Cardiac septum (tissue), 1 donor: ENCODE results near the gene BCAR3. TPM values are rescaled to one million over a fixed set of nuclear protein-coding genes. Genes with fewer than 3 reads are reported as not detected.
"Not testable (repeated sequence)": the region's sequence is repeated elsewhere in the genome, so short reads cannot be mapped to it uniquely, and the experiment has no call there.

Experiments used
- DNase-seq: peaks from one replicate; pipeline ENCODE4 v3.0.0-alpha.2; 2020; ENCODE audit warnings: low spot score
- intact Hi-C: fragments of 100-400 bp; cut with DNase I; formaldehyde crosslinking; loops from one replicate; pipeline ENCODE4 v1.14.0; 2022
- total RNA-seq: library from RNA; stranded (reverse); fragmentation: NEBNext Ultra II Directional; extraction: Animal tissue kit (Norgen Biotek cat#: 25700); gene quantifications from one replicate; pipeline ENCODE4 v1.2.1, GENCODE V29; 2021
- donor health status: DM: no; HTN: no; CAD: no.

BCAR3 gene
- total RNA-seq, 1 donor from 2014 or later: 6.9 TPM

DNA sequence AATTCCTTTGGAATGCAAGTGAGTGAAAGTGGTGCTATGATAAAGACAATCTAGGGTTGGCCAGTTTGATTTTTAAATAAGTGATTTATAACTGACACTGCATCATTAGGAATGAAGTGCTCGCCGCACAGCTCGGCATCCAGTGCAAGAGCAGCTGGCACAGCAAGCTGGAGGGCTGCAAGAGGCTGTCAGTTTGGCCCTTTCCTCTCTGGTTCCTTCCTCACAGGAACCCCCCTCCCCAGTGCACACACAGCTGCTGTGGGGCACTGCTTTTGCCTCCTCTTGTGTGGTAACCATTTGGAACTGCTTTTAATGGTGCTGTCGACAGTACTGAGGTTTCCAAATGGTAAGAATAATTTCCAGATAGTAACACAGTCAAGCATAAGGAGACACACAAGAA, 10.4 kb upstream of the BCAR3 start:
- intact Hi-C loops: no loop called here
- DNase-seq: no peak

DNA sequence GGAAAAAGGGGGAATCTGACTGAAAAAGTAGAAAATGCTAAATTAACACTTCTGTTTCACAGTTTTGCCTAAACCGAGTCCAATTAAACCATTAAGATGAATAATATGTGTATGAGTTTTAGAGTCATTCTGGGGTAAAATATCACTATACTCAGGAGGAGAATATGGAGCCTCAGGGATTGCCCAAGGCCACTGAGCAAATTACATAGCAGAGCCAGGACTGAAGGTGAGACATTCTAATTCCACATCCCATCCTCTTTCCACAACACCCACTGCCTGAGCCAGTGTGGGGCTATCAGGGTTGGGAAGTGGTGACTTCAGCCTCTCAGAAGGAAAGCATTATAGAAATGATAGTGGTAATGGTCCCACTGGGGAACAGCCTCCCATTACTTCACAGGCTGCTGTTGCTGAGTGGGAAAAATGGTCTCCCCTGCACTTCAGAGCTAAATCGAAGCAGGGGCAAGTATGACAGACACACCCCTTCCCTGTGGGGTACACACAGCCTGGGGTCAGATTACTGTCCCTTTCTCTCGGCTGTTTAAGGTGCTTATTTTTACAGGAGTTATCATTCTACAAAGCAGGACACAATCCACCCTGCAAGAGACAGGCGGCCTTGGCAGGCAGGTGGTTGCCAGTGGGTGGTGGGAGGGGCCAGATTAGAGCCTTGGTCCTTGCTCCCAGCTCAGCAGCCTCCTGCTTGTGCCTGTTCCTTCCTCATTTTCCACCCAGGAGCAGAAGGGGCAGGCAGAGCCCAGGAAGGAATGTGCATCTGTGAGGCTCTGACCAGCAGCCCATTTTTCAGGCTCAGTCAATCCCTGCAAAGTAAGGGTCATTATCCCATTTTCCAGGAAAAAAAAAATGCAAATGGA, 9.5 kb upstream of the BCAR3 start:
- no peak for DNase-seq
- intact Hi-C loops: no loop called here

DNA sequence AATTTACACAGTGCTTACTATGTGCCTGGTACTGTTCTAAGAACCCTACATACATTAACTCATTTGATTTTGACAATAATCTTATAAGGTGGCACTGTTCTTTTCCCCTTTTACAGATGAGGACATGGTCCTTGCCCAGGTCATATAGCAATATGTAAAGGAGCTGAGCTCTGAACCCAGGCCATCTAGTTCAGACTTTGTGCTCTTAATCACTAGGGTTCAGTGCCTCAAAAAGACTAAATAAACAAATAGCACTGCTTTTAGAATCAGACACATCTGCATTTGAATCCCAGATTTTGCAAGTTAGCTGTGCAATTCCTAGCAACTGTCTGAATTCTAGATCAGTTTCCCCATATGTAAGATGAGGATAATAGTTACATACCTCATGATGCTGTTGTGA, 8.7 kb upstream of the BCAR3 start:
- intact Hi-C loops: no loop called here
- no peak for DNase-seq

DNA sequence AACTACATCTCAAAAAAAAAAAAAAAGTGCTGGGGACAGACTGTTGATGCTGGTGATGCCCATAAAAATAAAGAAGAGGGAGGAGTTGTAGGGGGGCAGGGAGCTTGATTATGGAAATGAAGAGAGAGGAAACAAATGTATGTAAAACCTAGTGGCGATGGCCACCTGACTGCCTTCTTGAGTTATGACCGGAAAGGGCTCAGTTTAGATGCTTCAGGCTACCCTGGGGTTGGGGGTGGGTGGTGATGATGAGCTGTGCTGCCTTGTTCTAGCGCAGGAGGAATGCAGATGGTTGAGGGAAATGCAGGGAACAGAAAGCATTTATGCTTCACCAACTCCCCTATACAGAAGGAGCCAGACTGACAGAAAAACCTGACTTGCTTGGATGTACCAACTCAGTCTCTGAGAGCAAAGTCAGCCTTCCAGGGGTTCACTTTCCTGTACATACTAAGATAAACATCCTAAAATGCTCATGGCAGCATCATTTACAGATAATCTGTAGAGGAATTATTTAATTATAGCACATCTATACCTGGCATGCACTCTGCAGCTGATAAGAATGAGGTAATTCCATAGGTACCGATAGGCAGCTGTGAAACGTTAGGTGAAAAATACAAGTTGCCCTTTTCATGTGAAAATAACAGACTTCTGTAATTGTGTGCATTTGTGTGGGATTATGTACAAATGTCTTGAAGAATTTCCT, 8.0 kb upstream of the BCAR3 start:
- no peak for DNase-seq
- intact Hi-C loops: no loop called here

DNA sequence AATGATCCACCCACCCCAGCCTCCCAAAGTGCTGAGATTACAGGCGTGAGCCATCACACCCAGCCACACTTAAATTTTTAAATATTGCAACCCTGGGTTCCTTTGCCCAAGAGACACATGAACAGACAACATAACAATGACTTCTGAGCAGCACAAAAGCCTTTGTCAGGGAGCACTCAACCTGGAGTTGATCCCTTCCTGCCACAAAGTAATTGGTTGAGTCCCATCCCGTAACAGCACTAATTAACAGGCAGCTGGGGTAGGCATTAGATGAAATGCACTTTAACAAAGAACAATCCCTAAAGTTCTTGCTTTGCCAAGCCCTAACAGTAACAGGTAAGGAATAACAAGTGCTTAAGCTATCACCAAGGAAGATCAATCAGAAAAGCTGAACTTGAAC, 5.9 kb upstream of the BCAR3 start:
- intact Hi-C loops: no loop called here
- DNase-seq: no peak

DNA sequence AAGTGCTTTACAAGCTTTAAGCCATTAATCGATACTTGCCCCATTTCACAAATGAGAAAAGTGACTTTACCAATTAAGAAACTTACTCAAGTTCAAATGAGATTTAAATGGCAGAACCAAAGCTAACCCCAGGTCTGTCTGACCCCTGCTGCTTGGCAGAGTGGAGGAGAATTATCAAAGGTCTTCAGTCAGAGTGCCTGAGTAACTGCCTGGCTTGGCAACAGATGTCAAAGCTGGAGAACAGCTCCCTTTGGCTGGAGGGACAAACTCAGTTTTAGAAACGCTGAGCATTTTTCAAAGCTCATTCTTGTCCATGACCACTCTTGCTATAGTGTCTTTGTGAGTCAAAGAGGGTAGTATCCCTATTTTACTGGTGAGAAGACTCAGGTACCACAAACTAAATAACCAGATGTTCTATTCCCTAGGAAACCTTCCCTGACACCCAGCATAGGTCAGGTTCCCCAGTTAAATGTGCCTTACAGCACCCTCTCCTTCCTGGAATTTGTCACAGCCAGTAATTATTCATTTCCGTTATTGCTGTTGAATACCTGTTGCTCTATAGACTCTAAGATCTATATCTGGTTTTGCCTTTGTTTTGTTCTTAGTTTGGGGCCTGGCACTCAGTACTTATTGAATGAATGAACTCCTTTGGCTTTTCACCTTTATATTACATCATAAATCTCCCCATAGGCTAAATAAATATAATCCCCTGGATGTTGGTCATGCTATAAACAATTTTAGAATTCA, 5.0 kb upstream of the BCAR3 start:
- DNase-seq: no peak
- intact Hi-C loops: no loop called here

DNA sequence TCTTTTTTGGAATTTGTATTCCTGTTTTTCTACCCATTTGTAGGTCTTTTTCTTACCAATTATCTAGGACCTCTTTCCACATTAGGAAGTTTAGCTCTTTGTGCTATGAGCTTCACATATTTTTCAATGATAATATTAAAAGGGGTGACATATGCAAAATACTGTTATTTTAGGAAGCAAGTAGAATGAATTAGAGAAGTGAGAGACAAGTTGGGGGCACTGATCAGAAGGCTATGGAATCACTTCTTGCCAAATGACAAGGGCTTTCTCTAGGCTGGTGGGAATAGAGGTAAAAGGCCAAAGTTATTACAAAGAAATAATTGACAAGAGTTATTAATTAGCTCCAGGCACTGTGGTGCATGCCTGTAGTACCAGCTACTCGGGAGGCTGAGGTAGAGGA, 4.3 kb upstream of the BCAR3 start:
- intact Hi-C loops: no loop called here
- DNase-seq: no peak

DNA sequence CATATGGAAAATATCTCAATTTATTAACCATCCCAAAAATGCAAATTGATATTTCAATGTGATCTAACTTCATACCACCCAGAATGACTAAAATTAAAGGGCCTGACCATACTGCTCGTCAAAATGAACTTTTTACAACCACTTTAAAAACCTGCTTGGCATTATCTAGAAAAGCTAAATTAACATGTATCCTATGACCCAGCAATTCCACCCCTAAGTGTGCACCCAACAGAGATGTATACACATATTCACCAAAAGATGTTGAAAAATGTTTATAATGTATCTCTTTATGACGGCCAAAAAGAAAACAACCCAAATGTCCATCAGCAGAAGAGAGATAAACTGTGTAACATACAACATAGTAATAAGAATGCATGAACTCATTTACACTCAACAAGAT, 1.6 kb upstream of the BCAR3 start:
- no peak for DNase-seq
- intact Hi-C loops: loop anchor here (5.0 kb wide), 1 partner anchor 129 kb away; no protein-coding TSS in a partner anchor

DNA sequence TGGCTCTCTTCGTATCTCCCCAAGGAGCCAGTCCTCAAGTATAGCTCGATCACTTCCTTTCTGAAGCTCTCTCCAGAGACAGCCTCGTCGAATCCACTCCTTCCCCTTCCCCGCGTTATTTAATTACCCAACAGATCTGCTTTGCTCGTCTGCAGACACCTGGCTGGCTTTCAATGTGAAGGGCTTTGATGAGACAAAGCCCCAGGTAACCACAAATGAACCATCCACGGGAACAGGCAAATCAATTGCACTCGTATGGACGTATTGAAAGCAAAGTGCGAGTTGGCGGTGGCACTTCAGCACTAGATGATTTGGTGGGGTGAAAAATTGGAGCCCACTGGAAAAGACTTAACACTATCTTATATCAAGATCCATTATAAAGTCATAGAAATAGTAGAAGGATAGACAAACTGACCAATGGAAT, 364 bp upstream of the BCAR3 start:
- no peak for DNase-seq
- intact Hi-C loops: loop anchor here (2.0 to 5.0 kb wide), 2 partner anchors 53 to 130 kb away; no protein-coding TSS in a partner anchor

DNA sequence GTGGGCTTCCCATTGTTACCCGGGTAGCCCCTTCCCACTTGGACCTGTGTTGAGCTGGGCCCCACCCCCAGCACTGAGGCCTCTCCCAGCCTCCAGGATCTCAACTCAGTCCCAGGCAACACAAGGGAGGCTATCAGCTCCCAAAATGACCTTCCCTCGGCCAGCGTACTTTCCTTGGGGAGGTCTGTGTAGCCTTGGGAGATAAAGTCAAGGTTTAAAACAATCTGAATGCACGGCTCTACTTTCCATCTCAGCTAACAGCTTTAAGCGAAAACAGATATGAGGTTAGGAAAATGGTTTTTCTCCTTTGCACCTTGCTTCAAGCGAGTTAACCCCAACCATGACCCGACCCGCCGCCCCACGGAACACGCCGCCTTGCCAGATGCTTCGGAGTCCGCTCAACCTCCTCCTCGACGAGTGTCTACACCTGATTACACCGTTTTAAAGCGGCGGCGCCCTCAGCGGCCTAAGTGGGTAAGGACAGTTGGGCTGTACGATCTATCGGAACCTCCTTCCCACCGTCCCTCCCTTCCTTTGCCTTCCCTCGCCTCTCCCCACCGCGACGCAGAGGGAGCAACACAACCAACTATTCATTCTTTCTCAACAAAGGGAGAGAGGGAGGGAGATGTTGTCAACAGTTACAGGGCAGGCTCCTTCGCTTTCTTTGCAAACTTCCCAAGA, 1.1 kb downstream of the BCAR3 start:
- intact Hi-C loops: loop anchor here (2.0 to 5.0 kb wide), 2 partner anchors 52 to 132 kb away; no protein-coding TSS in a partner anchor
- DNase-seq: peak; percentile 85

DNA sequence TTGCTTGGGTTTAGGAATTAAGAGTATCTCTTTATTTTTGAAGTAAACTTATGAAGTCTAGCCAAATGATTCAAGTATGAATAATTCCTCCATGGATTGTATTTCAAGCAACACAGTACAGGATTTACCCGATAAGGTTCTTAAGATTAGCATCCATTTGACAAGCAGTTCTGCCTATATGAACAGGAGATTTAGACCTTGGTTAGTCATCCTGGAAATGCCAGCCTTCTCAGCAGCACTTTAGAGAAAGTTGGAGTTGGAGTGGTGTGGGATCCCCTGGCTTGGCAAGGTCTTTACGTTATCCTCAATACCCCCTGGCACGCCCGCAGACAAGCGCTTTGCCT, 1.6 kb downstream of the BCAR3 start:
- intact Hi-C loops: loop anchor here (2.0 to 5.0 kb wide), 2 partner anchors 51 to 132 kb away; no protein-coding TSS in a partner anchor
- no peak for DNase-seq

DNA sequence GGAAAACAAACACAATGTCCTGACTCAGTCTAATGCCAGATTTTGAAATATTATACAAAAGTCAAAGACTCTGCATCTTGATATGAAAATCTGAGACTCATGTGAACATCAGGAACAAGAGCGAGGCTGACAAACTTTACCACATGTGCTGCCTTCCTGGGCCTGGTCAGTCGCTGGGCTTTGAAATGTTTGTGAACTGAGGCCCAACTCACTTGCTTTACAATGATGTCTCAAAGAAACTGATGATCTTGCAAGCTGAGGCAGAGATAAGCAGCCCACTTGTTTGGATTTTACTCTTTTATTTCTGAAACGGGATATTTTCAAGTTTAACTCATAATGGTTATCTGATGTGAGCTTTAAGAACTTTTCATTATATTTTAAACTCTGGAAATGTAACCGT, 2.1 kb downstream of the BCAR3 start:
- DNase-seq: no peak
- intact Hi-C loops: loop anchor here (2.0 kb wide), 1 partner anchor 45 kb away; no protein-coding TSS in a partner anchor

DNA sequence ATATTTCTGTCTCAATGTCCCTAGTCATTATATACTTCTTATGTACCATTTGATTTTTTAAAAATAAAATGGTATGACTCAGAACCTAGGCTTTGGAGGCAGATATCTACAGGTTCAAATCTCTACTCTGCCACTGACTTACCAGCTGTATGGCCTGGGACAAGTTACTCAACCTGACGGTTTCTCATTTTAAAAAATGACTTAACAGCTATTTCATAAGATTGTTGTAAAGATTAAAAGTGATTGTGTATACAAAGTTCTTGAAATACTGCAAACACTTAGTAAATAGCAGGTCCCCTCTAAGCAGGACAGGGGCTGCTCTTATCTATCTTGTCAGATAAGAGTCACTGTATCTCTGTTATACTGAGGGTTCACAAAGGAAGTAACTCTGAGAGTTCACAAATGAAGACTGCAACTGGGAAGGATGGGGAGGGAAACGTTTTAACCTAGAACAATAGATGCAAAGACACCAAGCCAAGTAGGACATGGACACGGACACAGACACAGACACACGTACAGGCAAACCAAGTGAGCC, 2.6 kb downstream of the BCAR3 start:
- intact Hi-C loops: loop anchor here (2.0 kb wide), 1 partner anchor 44 kb away; no protein-coding TSS in a partner anchor
- no peak for DNase-seq

DNA sequence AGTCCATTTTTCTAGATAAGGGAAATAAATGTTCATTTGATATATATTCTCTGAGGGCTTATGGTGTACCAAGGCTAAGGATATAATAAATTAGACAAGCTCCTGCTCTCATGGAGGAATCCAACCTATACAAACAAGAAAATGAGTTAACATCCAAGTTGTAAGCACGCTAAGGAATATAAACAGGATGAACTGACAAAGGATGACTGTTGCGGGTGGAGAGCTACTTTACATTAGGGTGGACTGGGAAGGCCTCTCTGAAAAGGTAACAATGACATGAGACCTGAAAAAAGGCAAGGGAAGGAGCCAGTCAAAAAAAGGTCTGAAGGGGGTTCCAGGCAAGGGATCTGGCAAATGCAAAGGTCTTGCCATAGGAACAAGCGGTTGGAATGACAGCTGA, 3.1 kb downstream of the BCAR3 start:
- intact Hi-C loops: loop anchor here (2.0 kb wide), 1 partner anchor 44 kb away; no protein-coding TSS in a partner anchor
- peak; percentile 14 for DNase-seq

DNA sequence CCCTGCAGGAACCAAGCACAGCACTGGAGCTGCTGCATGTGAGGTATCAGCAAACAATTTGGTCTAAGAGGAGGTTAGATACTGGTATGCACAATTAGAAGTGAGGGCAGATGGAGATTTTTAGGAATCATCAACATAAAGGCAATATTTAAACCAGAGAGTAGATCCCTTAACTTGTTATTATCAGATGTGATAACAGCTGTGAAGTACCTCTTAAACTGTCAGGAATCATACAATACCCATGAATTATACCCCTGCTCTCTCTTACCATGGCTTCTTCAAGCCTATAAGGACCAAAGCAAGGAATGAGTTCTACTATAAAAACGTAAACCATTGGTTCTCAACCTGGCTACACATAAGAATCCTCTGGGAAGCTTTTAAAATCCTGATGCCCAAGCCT, 3.9 kb downstream of the BCAR3 start:
- intact Hi-C loops: loop anchor here (2.0 kb wide), 2 partner anchors 43 to 169 kb away; no protein-coding TSS in a partner anchor
- no peak for DNase-seq

DNA sequence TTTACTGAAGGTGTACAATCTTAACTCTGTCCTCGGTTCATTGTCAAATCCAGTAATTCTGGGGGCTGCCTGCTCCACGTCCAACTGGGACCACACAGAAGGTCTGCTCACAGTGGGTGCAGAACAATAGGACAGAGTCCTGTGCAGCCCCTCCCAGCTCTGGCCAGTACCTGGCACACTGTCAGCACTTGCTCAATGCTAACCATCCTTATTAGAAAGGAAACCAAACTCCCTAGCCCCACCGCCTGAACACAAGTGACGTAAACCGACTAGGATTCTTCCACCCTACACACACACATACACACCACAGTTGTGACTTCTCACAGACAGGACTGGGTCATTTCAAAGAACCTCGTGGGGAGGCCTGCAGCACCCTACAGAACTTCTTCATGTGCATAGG, 5.2 kb downstream of the BCAR3 start:
- intact Hi-C loops: loop anchor here (2.0 kb wide), 1 partner anchor 170 kb away; no protein-coding TSS in a partner anchor
- peak; percentile 77 for DNase-seq

DNA sequence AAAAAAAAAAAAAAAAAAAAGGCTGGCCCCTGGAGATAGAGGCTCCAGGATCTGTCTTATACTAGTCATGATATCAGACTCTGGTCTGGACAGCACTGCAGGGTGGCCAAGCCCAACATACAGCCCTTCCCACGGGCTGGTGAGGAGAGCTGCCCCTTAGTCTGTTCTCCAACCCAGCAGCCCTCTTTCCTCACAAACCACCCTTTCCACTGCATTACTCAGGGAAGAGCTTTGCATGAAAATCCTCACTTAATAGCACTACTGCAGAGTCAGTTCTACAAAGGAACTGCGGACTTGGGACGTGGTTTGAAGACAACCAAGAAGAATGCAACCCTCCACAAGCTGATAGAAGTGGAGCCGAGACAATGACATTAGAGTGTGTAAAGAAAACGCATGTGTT, 5.7 kb downstream of the BCAR3 start:
- intact Hi-C loops: loop anchor here (2.0 kb wide), 1 partner anchor 171 kb away; no protein-coding TSS in a partner anchor
- peak; percentile 22 for DNase-seq

DNA sequence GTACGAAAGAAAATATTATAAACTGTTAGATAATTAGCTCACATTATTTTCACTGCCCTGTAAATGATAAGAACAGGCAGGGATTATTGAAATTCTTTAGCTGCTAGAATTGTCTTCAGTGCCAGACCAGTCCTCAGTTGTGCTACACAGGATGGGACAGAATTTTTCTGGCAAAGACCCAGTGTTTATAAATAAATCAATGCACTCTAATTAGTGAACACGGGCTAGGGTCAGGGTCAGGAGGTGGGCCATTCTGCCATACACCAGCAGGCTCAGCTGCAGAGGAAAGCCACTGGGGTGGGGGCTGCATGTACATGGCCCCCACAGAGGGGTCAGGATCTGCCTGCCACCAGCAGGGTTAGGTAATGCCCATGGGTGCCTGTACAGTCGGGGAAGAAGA, 6.4 kb downstream of the BCAR3 start:
- intact Hi-C loops: no loop called here
- peak; percentile 44 for DNase-seq

DNA sequence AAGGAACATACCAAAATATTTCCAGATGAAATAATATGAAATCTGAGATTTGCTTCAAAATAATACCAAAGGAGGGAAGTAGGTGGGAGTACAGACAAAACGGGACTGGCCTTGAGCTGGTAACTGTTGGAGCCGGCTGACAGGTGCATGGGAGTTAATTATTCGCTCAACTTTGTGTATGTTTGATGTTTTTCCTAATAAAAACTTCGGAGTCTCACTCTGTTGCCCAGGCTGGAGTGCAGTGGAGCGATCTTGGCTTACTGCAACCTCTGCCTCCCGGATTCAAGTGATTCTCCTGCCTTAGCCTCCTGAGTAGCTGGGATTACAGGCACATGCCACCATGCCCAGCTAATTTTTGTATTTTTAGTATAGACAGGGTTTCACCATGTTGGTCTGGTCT, 7.6 kb downstream of the BCAR3 start:
- intact Hi-C loops, DNase-seq: not testable (repeated sequence)
